NCI-H2081 (cell line): ENCODE measurements around the gene UBAC2.
"Not testable (repeated sequence)": the region's sequence is repeated elsewhere in the genome, so short reads cannot be mapped to it uniquely, and the experiment has no call there.

Experiments
- DNase-seq, 2 experiments: peaks; one replicate each; lab custom pipeline; 2025; lab: John Stamatoyannopoulos, UW

UBAC2 gene

GRCh38 chr13:99393791-99394735 lies 193.4 kb downstream of the UBAC2 start:
- no peak for DNase-seq

DNA sequence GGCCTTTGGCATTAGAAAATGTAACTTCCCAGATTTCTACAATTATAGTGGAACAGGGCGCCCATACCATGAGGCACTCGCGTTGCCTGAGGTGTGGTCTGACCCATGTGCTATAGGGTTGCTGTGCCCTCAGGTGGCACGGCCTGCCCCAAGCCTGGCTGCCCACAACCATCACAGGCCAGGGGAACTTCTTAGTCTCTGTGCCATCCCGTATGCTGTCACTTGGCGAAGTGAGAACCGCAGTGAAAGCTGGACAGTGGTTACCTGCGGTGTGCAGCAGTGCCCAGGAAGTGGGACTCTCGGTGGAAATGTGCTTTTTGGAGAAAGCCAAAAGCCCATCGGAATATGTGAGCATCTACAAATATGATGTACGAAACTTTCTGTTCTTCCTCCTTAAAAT lies 194.8 kb downstream of the UBAC2 start:
- DNase-seq = no peak

GRCh38 chr13:99396446-99396845 lies 195.8 kb downstream of the UBAC2 start:
- no peak for DNase-seq

DNA sequence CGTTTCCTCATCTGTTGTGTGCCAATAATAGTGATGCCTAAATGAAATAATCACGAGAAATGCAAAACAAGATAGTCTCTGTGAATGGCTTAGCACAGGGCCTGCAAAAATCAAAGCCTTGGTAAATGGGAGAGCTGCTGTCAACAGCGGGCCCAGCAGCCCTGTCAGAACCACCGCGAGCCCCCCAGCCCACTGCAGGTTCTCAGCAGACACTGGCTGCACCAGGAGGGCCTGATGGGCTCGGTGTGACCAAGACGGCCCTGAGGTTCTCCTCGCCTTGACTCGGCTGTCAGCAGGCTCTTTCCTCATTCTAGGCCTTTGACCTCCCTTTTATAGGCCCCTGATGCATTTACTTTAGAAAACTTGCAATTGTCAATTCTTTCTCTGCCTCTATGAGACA lies 197.4 kb downstream of the UBAC2 start:
- no peak for DNase-seq

GRCh38 chr13:99398916-99399622 lies 198.4 kb downstream of the UBAC2 start:
- no peak for DNase-seq

DNA sequence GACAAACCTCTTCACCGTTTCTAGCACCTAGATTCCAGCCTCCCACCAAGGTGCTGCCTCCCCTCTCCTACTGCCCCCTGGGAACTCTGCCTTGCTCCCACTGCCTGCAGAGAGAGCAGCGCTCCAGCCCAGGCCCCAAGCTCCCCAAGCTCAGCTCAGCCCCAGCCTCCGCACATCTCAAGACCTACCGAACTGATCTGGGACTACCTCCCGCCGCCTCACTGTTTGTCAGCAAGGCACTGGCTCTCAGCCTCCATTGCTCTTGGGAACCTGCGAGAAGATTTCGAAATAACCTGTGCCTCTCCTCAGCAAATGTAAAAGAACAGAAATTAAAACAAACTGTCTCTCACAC lies 198.9 kb downstream of the UBAC2 start:
- no peak for DNase-seq

- DNase-seq = no peak
These were observed 202.9 kb downstream of the UBAC2 start for GRCh38 chr13:99403458-99403971.

GRCh38 chr13:99404005-99404755 lies 203.5 kb downstream of the UBAC2 start:
- no peak for DNase-seq

DNA sequence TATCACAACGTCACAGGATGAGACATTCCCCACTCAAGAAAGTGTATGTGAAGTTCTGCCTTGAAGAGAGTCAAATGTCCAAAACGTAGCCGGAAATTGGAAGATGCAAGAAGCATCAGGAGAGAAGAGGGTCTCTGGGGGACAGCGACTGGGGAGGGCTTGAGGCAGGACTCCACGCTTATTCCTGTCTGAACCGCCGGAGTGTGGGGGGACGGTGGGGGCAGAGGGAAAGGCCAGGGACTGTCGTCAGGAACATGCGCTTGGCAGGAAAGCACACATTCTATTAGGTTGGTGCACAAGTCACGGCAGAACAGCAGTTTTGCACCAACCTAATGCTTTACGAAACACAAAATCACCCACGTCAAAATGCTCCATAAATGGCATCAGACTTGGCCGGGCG lies 205.3 kb downstream of the UBAC2 start:
- DNase-seq = no peak

DNA sequence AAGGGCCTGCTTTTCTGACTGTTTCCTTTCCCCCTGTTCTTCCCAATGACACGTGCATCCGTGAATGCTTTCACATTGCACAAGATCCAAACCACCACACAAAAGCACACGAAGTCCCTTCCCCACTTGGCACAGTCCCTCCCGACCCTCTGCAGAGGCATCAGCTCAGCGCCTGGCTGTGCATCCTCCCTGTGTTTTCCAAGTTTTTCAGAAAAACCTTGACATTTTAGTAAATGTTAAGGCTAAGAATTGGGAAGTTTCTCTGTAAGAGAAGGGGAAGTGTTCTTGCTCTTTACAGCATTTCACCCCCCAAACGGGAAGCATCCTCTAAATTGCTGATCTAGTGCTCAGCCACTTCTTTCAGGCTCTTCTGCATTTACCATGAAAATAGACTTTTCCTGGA lies 206.1 kb downstream of the UBAC2 start:
- no peak for DNase-seq

GRCh38 chr13:99407906-99408702 lies 207.4 kb downstream of the UBAC2 start:
- no peak for DNase-seq

GRCh38 chr13:99408703-99409000 lies 208.0 kb downstream of the UBAC2 start:
- DNase-seq = no peak

- DNase-seq = not testable (repeated sequence)
These were observed 208.9 kb downstream of the UBAC2 start for GRCh38 chr13:99409461-99410083.

- DNase-seq = not testable (repeated sequence)
These were observed 210.2 kb downstream of the UBAC2 start for GRCh38 chr13:99410646-99411475.

- no peak for DNase-seq
These were observed 212.2 kb downstream of the UBAC2 start for GRCh38 chr13:99412856-99413255.

DNA sequence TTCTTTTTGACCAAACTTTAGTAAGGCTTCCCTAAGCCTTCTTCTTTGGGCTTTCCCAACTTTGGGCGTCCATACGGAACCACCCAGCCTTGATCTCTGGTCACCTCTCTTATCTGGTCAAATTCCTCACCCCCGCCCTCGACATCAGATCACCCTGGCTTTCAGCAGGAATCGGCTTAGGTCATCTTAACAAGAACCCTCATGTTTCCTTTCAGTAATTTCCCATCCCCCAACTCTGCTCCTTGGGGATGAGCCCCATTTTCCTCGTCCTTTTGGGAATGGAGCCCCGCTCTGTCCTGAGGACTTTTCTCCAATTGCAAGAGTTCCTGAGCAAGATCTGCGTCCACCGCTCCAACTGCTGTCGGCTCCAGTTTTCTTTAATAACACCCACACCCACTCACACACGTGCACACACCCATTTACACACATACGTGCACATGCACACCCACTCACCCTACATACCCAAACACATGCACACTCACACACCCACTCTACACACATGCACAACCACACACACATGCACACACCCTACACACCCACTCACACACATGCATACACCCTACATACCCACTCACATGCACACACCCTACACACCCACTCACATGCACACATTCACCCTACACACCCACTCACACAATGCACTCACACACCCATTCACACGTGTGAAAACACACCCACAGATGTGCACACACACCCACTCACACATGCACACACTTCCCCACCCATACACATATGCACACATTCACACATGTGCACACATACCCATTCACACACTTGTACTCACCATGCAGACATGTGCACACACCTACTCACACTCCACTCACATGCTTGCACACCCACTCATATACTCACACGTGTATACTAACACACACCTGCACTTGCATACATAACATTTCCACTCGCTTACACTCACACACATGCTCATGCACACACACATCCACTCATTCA lies 213.7 kb downstream of the UBAC2 start:
- no peak for DNase-seq

DNA sequence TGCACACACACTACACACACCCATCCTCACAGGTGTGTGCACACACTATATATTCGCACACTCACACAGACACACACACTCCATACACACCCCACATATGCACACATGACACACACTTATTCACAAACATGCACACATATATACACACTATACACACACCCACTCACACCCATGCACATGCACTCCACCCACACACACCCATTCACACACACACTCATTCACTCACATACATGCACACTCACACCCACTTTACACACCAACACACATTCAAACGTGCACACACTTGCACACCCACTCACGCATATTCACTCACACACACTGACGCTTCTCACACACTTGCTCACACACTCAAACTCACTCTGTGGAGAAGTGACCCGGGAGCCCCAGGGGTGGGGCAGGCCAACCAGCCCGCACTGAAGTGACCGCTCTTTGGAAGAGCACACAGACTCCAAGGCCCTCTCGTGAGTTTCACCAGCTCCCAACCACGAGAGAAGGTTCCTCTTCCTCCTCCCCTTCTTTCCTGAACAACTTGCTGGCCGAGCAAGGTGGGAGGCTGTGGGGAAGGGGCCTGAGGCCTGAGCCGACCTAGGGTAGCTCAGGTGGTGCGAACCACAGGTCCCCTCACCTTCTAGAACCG lies 214.5 kb downstream of the UBAC2 start:
- DNase-seq = no peak

- DNase-seq = no peak
These were observed 215.2 kb downstream of the UBAC2 start for GRCh38 chr13:99415851-99416331.
